Pancreas (tissue), 10 donors: Measurements from ENCODE around the gene OR6N2. TPM values are rescaled to one million over a fixed set of nuclear protein-coding genes. Genes with fewer than 3 reads are reported as not detected.

Experiments used
- ATAC-seq, 4 donors: fragments of 200-7000 bp; cut with Tn5 transposase; one replicate each; pipeline versions ENCODE4 v1.8.0 to v1.9.1; 2020; ENCODE audit warnings: mild to moderate bottlenecking in 4 of 4, moderate library complexity in 4 of 4
- DNase-seq, 6 donors: peaks; one replicate each; pipeline ENCODE4 v3.0.0-alpha.2; 2020
- FAIRE-seq: peaks from 2 replicates; lab custom pipeline; 2012; peaks lifted over from hg19 to GRCh38; lab: Jason Lieb, UNC
- H3K27ac ChIP-seq, 4 donors: fragments of 200-600 bp; sonication (generic); 1 replicate in 3 of 4; 2 replicates in 1 of 4; pipeline versions ENCODE4 v1.5.0 to v1.8.0; 2020
- H3K27me3 ChIP-seq, 4 donors: fragments of 200-600 bp; one replicate each; pipeline ENCODE4 v1.8.0; 2021
- H3K36me3 ChIP-seq, 3 donors: fragments of 200-600 bp; sonication (generic) in 1 of 3; one replicate each; pipeline versions ENCODE4 v1.5.0 to v1.8.0; 2020 to 2021
- H3K4me1 ChIP-seq, 3 donors: fragments of 200-600 bp; one replicate each; pipeline ENCODE4 v1.8.0; 2021
- H3K4me3 ChIP-seq, 4 donors: fragments of 200-600 bp; sonication (generic) in 2 of 4; one replicate each; pipeline versions ENCODE4 v1.5.0 to v1.8.0; 2020 to 2021
- H3K9me3 ChIP-seq, 4 donors: fragments of 200-600 bp; one replicate each; pipeline ENCODE4 v1.8.0; 2021
- CTCF ChIP-seq, 4 donors: fragments of 200-600 bp; sonication (generic) in 3 of 4; IDR thresholded peaks; one replicate each; pipeline versions ENCODE4 v1.5.0 to v1.8.0; 2021; ENCODE audit warnings: antibody characterized with exemption in 4 of 4
- WGBS, 2 donors: extraction: QIAGEN DNeasy Blood & Tissue Kit; methylation state at CpG; one replicate each; pipeline ENCODE4 v1.1.7; 2013; 5-methylcytosine and 5-hydroxymethylcytosine counted together
- intact Hi-C, 3 donors: fragments of 100-400 bp; cut with DNase I; formaldehyde crosslinking; loops; one replicate each; pipeline versions ENCODE4 v1.11.1 to v1.14.2; 2022
- polyA plus RNA-seq, 2 donors: library from polyadenylated mRNA; stranded (reverse); fragments of 200-250 nt; gene quantifications; one replicate each; pipeline ENCODE4 v1.2.3, GENCODE V29; 2013
- total RNA-seq, 6 donors: library from RNA; stranded (reverse); fragmentation: NEBNext Ultra II Directional in 4 of 6; extraction: Animal tissue kit (Norgen Biotek cat#: 25700) in 4 of 6; gene quantifications; one replicate each; pipeline versions ENCODE4 v1.2.1 to v1.2.4, GENCODE V29; 2021 to 2023
- donor health status: healthy with polysubstance abuse.
- donor health status: DM: no; HTN: no; CAD: no; lungs with moderate emphysema.
- donor health status: DM: no; HTN: no; CAD: no.
- donor health status: control.
- donor health status: control.
- donor health status: Bipolar disorder and iron deficiency.
- donor health status: DM: yes; HTN: yes; CAD: no.
- donor health status: DM: no; HTN: no; CAD: no.
- donor health status: DM: no; HTN: no; CAD: no.
- donor health status: DM: yes; HTN: yes; CAD: no.

Gene OR6N2
- total and polyA plus RNA-seq, 8 donors: not detected

- H3K9me3 ChIP-seq: no peaks in the 10 kb centered on the region
- FAIRE-seq (no peak), DNase-seq (no peak), ATAC-seq (no peak)
- H3K4me1 ChIP-seq: no peaks in the 10 kb centered on the region
- no peaks in the 10 kb centered on the region for H3K36me3 ChIP-seq
- H3K4me3 ChIP-seq: no peak overlapping the region
- intact Hi-C loops: no loop called here
- H3K27ac ChIP-seq: no peak overlapping the region
- no peak for TF ChIP-seq CTCF (IDR thresholded peaks at IDR 0.05)
- no peaks in the 10 kb centered on the region for H3K27me3 ChIP-seq
Measured at GRCh38 chr1:158735848-158736247, 45.2 kb downstream of the OR6N2 start.

- WGBS, 2 donors: 32 to 33% methylated on average over 2 of the region's 2 CpGs
- H3K9me3 ChIP-seq: no peaks in the 10 kb centered on the region
- H3K27ac ChIP-seq: no peak overlapping the region
- no peak for TF ChIP-seq CTCF (IDR thresholded peaks at IDR 0.05)
- FAIRE-seq: no peak
- no peaks in the 10 kb centered on the region for H3K36me3 ChIP-seq
- no peak for DNase-seq
- no peak overlapping the region for H3K4me3 ChIP-seq
- H3K27me3 ChIP-seq: peaks cover 0 to 1% (median 0%) of the 10 kb centered on the region in 4 donors
- H3K4me1 ChIP-seq: no peaks in the 10 kb centered on the region
- ATAC-seq: no peak
- intact Hi-C loops: no loop called here
Measured at GRCh38 chr1:158732524-158732923, 48.5 kb downstream of the OR6N2 start.

- no peaks in the 10 kb centered on the region for H3K36me3 ChIP-seq
- no peak overlapping the region for H3K27ac ChIP-seq
- no peaks in the 10 kb centered on the region for H3K4me1 ChIP-seq
- no peak for DNase-seq
- H3K9me3 ChIP-seq: no peaks in the 10 kb centered on the region
- ATAC-seq: no peak
- WGBS, 2 donors: 52 to 56% methylated on average over 4 of the region's 4 CpGs
- peaks cover 0 to 6% (median 0%) of the 10 kb centered on the region in 4 donors for H3K27me3 ChIP-seq
- FAIRE-seq: no peak
- intact Hi-C loops: no loop called here
- H3K4me3 ChIP-seq: no peak overlapping the region
- TF ChIP-seq CTCF (IDR thresholded peaks at IDR 0.05): no peak
Measured at GRCh38 chr1:158731707-158732106, 49.3 kb downstream of the OR6N2 start.

- H3K27me3 ChIP-seq: peaks cover 0 to 6% (median 0%) of the 10 kb centered on the region in 4 donors
- intact Hi-C loops: no loop called here
- ATAC-seq (no peak), FAIRE-seq (no peak), DNase-seq (no peak)
- 24 to 28% methylated on average over 4 of the region's 4 CpGs for WGBS, 2 donors
- no peaks in the 10 kb centered on the region for H3K4me1 ChIP-seq
- H3K36me3 ChIP-seq: no peaks in the 10 kb centered on the region
- no peak for TF ChIP-seq CTCF (IDR thresholded peaks at IDR 0.05)
- no peak overlapping the region for H3K27ac ChIP-seq
- no peak overlapping the region for H3K4me3 ChIP-seq
- H3K9me3 ChIP-seq: no peaks in the 10 kb centered on the region
Measured at GRCh38 chr1:158730453-158730852, 50.6 kb downstream of the OR6N2 start.

GRCh38 chr1:158728510-158729225, 52.3 kb downstream of the OR6N2 start:
- FAIRE-seq (no peak), DNase-seq (no peak)
- no peak for TF ChIP-seq CTCF (IDR thresholded peaks at IDR 0.05)

More at GRCh38 chr1:158728510-158729225, 52.3 kb downstream of the OR6N2 start:
- WGBS, 2 donors: 45 to 62% methylated on average over 3 of the region's 3 CpGs
- intact Hi-C loops: no loop called here
- Histone ChIP-seq H3K4me1 (no peaks in the 10 kb centered on the region), H3K4me3 (no peak overlapping the region), H3K27ac (no peak overlapping the region), H3K36me3 (no peaks in the 10 kb centered on the region), H3K27me3 (peaks cover 0 to 6% (median 0%) of the 10 kb centered on the region in 4 donors), H3K9me3 (no peaks in the 10 kb centered on the region)
- no peak for ATAC-seq
